ENCODE measurements around the gene PRIMA1. TPM values are rescaled to one million over a fixed set of nuclear protein-coding genes. Genes with fewer than 3 reads are reported as not detected.
A peak's percentile ranks its signal among the peaks of the same experiment; 100 is the strongest.

The PRIMA1 gene
- total RNA-seq, 1 donor: not detected

DNA sequence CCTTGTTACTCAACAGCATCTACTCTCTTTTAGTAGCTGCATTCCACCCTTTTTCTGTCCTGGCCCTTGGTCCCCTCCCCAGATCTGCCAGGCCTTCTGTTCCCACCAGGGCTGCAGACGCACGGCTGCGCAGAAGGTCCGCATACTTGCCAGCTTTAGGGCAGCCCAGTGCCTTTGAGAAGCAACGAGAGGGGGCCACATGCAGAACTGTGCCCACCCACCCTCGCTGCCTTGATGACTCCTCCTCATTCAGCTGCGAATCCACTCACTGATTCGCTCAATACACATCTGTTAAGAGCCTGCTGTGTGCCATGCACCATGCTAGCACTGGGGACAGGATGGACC, 39.2 kb downstream of the PRIMA1 start:
- DNase-seq (ENCODE audit: insufficient read length, low spot score, missing footprints): peak; percentile 45
- Histone ChIP-seq H3K36me3 (ENCODE audit: insufficient read depth, low read length) (no peaks in the 10 kb centered on the region), H3K79me2 (ENCODE audit: insufficient read depth, low read length) (no peaks in the 10 kb centered on the region), H3K27ac (ENCODE audit: low read depth, low read length) (no peak overlapping the region), H3K4me1 (ENCODE audit: insufficient read depth, low read length) (no peaks in the 10 kb centered on the region), H3K4me3 (ENCODE audit: insufficient read depth, low read length) (no peak overlapping the region), H3K27me3 (ENCODE audit: insufficient read depth, low read length) (peaks cover 3% of the 10 kb centered on the region), H4K20me1 (ENCODE audit: insufficient read depth, low read length) (no peaks in the 10 kb centered on the region), H3K9me3 (ENCODE audit: low read depth, low read length) (no peaks in the 10 kb centered on the region), H2AFZ (ENCODE audit: low read length) (no peak overlapping the region), H3K4me2 (ENCODE audit: insufficient read depth, low read length) (no peak overlapping the region)
- TF ChIP-seq, protein P1, sequence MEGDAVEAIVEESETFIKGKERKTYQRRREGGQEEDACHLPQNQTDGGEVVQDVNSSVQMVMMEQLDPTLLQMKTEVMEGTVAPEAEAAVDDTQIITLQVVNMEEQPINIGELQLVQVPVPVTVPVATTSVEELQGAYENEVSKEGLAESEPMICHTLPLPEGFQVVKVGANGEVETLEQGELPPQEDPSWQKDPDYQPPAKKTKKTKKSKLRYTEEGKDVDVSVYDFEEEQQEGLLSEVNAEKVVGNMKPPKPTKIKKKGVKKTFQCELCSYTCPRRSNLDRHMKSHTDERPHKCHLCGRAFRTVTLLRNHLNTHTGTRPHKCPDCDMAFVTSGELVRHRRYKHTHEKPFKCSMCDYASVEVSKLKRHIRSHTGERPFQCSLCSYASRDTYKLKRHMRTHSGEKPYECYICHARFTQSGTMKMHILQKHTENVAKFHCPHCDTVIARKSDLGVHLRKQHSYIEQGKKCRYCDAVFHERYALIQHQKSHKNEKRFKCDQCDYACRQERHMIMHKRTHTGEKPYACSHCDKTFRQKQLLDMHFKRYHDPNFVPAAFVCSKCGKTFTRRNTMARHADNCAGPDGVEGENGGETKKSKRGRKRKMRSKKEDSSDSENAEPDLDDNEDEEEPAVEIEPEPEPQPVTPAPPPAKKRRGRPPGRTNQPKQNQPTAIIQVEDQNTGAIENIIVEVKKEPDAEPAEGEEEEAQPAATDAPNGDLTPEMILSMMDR (IDR thresholded peaks at IDR 0.05; ENCODE audit: extremely low read depth, low read depth, low read length): no peak

DNA sequence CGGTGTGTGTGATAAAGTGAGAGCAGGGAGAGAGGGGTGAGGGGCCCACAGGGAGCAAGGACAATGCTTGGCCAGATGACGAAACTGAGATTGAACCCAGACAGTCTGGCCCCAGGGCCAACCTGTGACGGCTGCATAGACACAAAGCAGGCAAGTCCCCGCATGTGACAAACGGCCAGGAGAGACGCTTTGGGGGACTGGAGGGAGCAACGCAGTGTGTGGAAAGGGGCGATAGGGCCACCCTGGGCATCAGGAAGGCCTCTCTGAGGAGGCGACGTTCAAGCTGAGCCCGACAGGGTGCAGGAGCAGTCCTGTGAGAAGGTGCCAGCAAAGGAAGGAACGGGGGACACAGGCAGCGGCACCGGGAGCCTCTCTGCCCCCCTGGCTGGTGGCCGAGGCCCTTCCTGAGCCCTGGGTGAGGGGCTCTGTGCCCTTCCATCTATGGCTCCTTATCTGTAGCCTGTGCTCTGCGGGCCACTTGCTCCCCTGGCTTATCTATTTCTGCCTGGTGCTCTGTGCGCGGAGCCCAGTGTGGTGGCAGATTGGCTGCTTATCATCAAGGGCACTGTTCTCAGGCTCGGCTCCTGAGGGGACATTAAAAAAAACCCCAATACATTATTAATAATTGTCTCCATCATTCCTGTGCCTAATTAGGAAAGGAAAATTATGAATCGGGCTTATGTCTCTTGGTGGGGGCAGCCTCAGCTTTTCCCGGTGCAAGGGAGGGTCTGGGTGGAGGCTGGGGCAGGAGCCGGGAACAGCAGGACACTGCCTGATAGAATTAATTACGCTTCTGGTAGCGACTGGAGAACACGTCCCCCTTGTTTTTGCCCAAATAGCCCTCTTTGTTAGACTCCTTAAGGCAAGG, 39.8 kb downstream of the PRIMA1 start:
- Histone ChIP-seq H3K4me3 (ENCODE audit: insufficient read depth, low read length) (no peak overlapping the region), H3K79me2 (ENCODE audit: insufficient read depth, low read length) (no peaks in the 10 kb centered on the region), H3K27ac (ENCODE audit: low read depth, low read length) (no peak overlapping the region), H3K4me2 (ENCODE audit: insufficient read depth, low read length) (no peak overlapping the region), H2AFZ (ENCODE audit: low read length) (no peak overlapping the region), H3K4me1 (ENCODE audit: insufficient read depth, low read length) (no peaks in the 10 kb centered on the region), H3K9me3 (ENCODE audit: low read depth, low read length) (no peaks in the 10 kb centered on the region), H3K36me3 (ENCODE audit: insufficient read depth, low read length) (no peaks in the 10 kb centered on the region), H3K27me3 (ENCODE audit: insufficient read depth, low read length) (peaks cover 3% of the 10 kb centered on the region), H4K20me1 (ENCODE audit: insufficient read depth, low read length) (no peaks in the 10 kb centered on the region)
- TF ChIP-seq, protein P1 (IDR thresholded peaks at IDR 0.05; ENCODE audit: extremely low read depth, low read depth, low read length): no peak
- DNase-seq (ENCODE audit: insufficient read length, low spot score, missing footprints): peak; percentile 69

DNA sequence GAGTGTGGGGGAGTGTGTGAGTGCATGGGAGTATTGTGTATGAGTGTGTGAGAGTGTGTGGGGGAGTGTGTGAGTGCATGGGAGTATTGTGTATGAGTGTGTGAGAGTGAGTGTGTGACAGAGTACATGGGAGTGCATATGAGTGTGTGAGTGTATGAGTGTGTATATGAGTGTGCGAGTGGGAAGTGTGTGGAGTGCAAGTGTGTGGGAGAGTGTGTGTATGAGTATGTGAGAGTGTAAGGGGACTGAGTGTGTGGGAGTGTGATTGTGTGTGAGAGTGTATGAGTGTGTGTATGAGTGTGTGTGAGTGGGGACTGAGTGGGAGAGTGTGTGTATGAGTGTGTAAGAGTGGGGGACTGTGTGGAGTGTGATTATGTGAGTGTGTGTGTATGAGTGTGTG, 40.7 kb downstream of the PRIMA1 start:
- no peak overlapping the region for H2AFZ ChIP-seq (ENCODE audit: low read length)
- H3K27ac ChIP-seq (ENCODE audit: low read depth, low read length): no peak overlapping the region
- no peaks in the 10 kb centered on the region for H3K4me1 ChIP-seq (ENCODE audit: insufficient read depth, low read length)
- no peaks in the 10 kb centered on the region for H3K9me3 ChIP-seq (ENCODE audit: low read depth, low read length)
- H3K4me3 ChIP-seq (ENCODE audit: insufficient read depth, low read length): no peak overlapping the region
- no peaks in the 10 kb centered on the region for H3K27me3 ChIP-seq (ENCODE audit: insufficient read depth, low read length)
- no peaks in the 10 kb centered on the region for H4K20me1 ChIP-seq (ENCODE audit: insufficient read depth, low read length)
- H3K4me2 ChIP-seq (ENCODE audit: insufficient read depth, low read length): no peak overlapping the region
- H3K79me2 ChIP-seq (ENCODE audit: insufficient read depth, low read length): no peaks in the 10 kb centered on the region
- no peaks in the 10 kb centered on the region for H3K36me3 ChIP-seq (ENCODE audit: insufficient read depth, low read length)
- no peak for DNase-seq (ENCODE audit: insufficient read length, low spot score, missing footprints)
- TF ChIP-seq, protein P1 (IDR thresholded peaks at IDR 0.05; ENCODE audit: extremely low read depth, low read depth, low read length): no peak

DNA sequence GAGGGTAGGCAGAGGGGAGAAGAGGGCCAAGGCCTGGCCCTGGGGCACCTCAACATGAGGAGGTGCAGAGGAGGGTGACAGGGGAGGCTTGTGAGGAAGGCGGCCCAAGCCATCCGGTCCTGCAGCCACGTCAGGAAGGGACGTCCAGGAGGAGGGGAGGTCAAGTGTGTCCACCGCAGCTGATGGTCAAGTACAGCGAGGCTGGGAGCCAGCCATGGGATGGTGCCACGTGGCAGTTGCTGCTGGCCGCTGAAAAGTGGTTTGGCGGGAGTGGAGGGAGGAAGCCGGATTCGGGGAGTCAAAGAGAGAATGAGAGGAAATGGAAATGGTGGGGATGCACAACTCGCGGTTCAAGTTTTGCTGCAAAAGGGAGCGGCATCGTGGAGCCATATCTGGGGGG, 41.2 kb downstream of the PRIMA1 start:
- Histone ChIP-seq H3K9me3 (ENCODE audit: low read depth, low read length) (no peaks in the 10 kb centered on the region), H3K27me3 (ENCODE audit: insufficient read depth, low read length) (no peaks in the 10 kb centered on the region), H2AFZ (ENCODE audit: low read length) (no peak overlapping the region), H3K4me1 (ENCODE audit: insufficient read depth, low read length) (no peaks in the 10 kb centered on the region), H3K4me3 (ENCODE audit: insufficient read depth, low read length) (no peak overlapping the region), H3K4me2 (ENCODE audit: insufficient read depth, low read length) (no peak overlapping the region), H3K79me2 (ENCODE audit: insufficient read depth, low read length) (no peaks in the 10 kb centered on the region), H3K36me3 (ENCODE audit: insufficient read depth, low read length) (no peaks in the 10 kb centered on the region), H3K27ac (ENCODE audit: low read depth, low read length) (no peak overlapping the region), H4K20me1 (ENCODE audit: insufficient read depth, low read length) (no peaks in the 10 kb centered on the region)
- TF ChIP-seq, protein P1 (IDR thresholded peaks at IDR 0.05; ENCODE audit: extremely low read depth, low read depth, low read length): no peak
- DNase-seq (ENCODE audit: insufficient read length, low spot score, missing footprints): no peak
